Ovary (tissue), 9 donors: Measurements from ENCODE around the gene EGR1. TPM values are rescaled to one million over a fixed set of nuclear protein-coding genes. Genes with fewer than 3 reads are reported as not detected.

Experiments
- DNase-seq, 5 donors: peaks; one replicate each; pipeline ENCODE4 v3.0.0-alpha.2; 2019 to 2020
- H3K27ac ChIP-seq, 2 donors: fragments of 200-600 bp; one replicate each; pipeline versions ENCODE4 v1.5.1 to v1.8.0; 2019 to 2022
- H3K27me3 ChIP-seq: fragments of 200-600 bp; one replicate; pipeline ENCODE4 v1.8.0; 2022
- H3K36me3 ChIP-seq: fragments of 200-600 bp; sonication (generic); one replicate; pipeline ENCODE4 v1.5.1; 2019
- H3K4me1 ChIP-seq: one replicate; pipeline ENCODE4 v1.8.1; 2013; ENCODE audit warnings: mild to moderate bottlenecking, moderate library complexity; ENCODE audit not compliant: insufficient read depth
- H3K4me3 ChIP-seq: fragments of 200-600 bp; sonication (generic); one replicate; pipeline ENCODE4 v1.5.1; 2017
- H3K9me3 ChIP-seq, 2 donors: fragments of 200-600 bp in 1 of 2; sonication (generic) in 1 of 2; one replicate each; pipeline versions ENCODE4 v1.5.1 to v1.8.1; 2013 to 2019; ENCODE audit warnings: mild to moderate bottlenecking in 1 of 2, moderate library complexity in 1 of 2
- CTCF ChIP-seq, 3 donors: fragments of 450-650 bp in 2 of 3; fragments of 200-600 bp in 1 of 3; IDR thresholded peaks; one replicate each; pipeline versions ENCODE4 v1.5.1 to v1.8.0; 2016 to 2022; ENCODE audit warnings: antibody characterized with exemption in 3 of 3, mild to moderate bottlenecking in 1 of 3
- EP300 ChIP-seq: sonication (generic); formaldehyde crosslinking; IDR thresholded peaks from one replicate; pipeline ENCODE4 v1.6.1; 2017; ENCODE audit warnings: antibody characterized with exemption
- POLR2A ChIP-seq: fragments of 450-650 bp; IDR thresholded peaks from one replicate; pipeline ENCODE4 v1.6.1; 2017; ENCODE audit warnings: antibody characterized with exemption, mild to moderate bottlenecking, moderate library complexity
- WGBS, 3 donors: extraction: QIAGEN DNeasy Blood & Tissue Kit in 1 of 3; methylation state at CpG; one replicate each; pipeline versions ENCODE4 v1.1.5 to v1.1.7; 2013 to 2017; 5-methylcytosine and 5-hydroxymethylcytosine counted together
- intact Hi-C, 4 donors: fragments of 100-400 bp; cut with DNase I; formaldehyde crosslinking; loops; one replicate each; pipeline versions ENCODE4 v1.11.0 to v1.15.1; 2022 to 2023
- polyA plus RNA-seq, 2 donors: library from polyadenylated mRNA; stranded (reverse); fragments of 200-250 nt in 1 of 2; fragments of 350-450 nt in 1 of 2; fragmentation: Illumina TruSeq in 1 of 2; extraction: RNeasy Lipid Tissue Mini Kit (QIAGEN cat#74804) in 1 of 2; gene quantifications; one replicate each; pipeline ENCODE4 v1.2.3, GENCODE V29; 2013 to 2014
- total RNA-seq, 7 donors: library from RNA; depleted of rRNA in 2 of 7; stranded (reverse); fragments of >200 nt in 2 of 7; fragmentation: NEBNext Ultra II Directional in 3 of 7; extraction: Animal tissue kit (Norgen Biotek cat#: 25700) in 3 of 7; gene quantifications; one replicate each; pipeline versions ENCODE4 v1.1.0 to v1.2.4, GENCODE V29; 2016 to 2023
- donor health status: DM: no; HTN: no; CAD: no; lungs with moderate emphysema.
- donor health status: DM: no; HTN: no; CAD: no.
- donor health status: Bipolar disorder and iron deficiency.
- donor health status: DM: yes; HTN: yes; CAD: no.
- donor health status: DM: no; HTN: no; CAD: no.
- donor health status: DM: yes; HTN: yes; CAD: no.

Gene EGR1
- total and polyA plus RNA-seq, 9 donors = 60.4 to 361 (median 123) TPM

- peak in 4 of 5 donors; percentile 37 to 63 (median 52) for DNase-seq
- H3K36me3 ChIP-seq = no peaks in the 10 kb centered on the region
- intact Hi-C loops = loop anchor here in 1 of 4 donors (10.0 kb wide), 1 partner anchor 798 kb away; no protein-coding TSS in a partner anchor
- H3K27me3 ChIP-seq = no peaks in the 10 kb centered on the region
- 90 to 93% (median 92%) methylated on average over 45 of the region's 45 CpGs for WGBS, 3 donors
- TF ChIP-seq CTCF (IDR thresholded peaks at IDR 0.05) (no peak), POLR2A (no peak), EP300 (no peak)
- H3K4me1 ChIP-seq = peaks cover 19% of the 10 kb centered on the region
- H3K27ac ChIP-seq = peak overlapping the region in 1 of 2 donors; percentile 28
- peak overlapping the region; percentile 50 for H3K4me3 ChIP-seq
- H3K9me3 ChIP-seq = no peaks in the 10 kb centered on the region
These were observed 1.8 kb downstream of the EGR1 start for GRCh38 chr5:138466900-138467710.

- H3K4me3 ChIP-seq = peak overlapping the region; percentile 50
- 85 to 88% (median 88%) methylated on average over 14 of the region's 14 CpGs for WGBS, 3 donors
- H3K36me3 ChIP-seq = no peaks in the 10 kb centered on the region
- TF ChIP-seq POLR2A (no peak), EP300 (no peak), CTCF (IDR thresholded peaks at IDR 0.05) (no peak)
- intact Hi-C loops = loop anchor here in 1 of 4 donors (10.0 kb wide), 1 partner anchor 797 kb away; no protein-coding TSS in a partner anchor
- H3K4me1 ChIP-seq = peaks cover 19% of the 10 kb centered on the region
- no peaks in the 10 kb centered on the region for H3K27me3 ChIP-seq
- DNase-seq = peak in 1 of 5 donors; percentile 50
- no peak overlapping the region for H3K27ac ChIP-seq
- H3K9me3 ChIP-seq = no peaks in the 10 kb centered on the region
These were observed 2.4 kb downstream of the EGR1 start for GRCh38 chr5:138467711-138468132.

GRCh38 chr5:138468133-138468965, 3.1 kb downstream of the EGR1 start:
- no peak overlapping the region for H3K27ac ChIP-seq
- intact Hi-C loops = loop anchor here in 1 of 4 donors (10.0 kb wide), 1 partner anchor 796 kb away; no protein-coding TSS in a partner anchor

More at GRCh38 chr5:138468133-138468965, 3.1 kb downstream of the EGR1 start:
- Histone ChIP-seq H3K9me3 (no peaks in the 10 kb centered on the region), H3K36me3 (no peaks in the 10 kb centered on the region), H3K4me1 (peaks cover 19% of the 10 kb centered on the region), H3K27me3 (no peaks in the 10 kb centered on the region), H3K4me3 (peak overlapping the region; percentile 50)
- TF ChIP-seq POLR2A (peak; percentile 8), CTCF (IDR thresholded peaks at IDR 0.05) (no peak)
- 79 to 87% (median 83%) methylated on average over 7 of the region's 7 CpGs for WGBS, 3 donors
- DNase-seq = peak in 1 of 5 donors; percentile 71
